ENCODE results near the gene CMYA5.

Gene CMYA5

DNA sequence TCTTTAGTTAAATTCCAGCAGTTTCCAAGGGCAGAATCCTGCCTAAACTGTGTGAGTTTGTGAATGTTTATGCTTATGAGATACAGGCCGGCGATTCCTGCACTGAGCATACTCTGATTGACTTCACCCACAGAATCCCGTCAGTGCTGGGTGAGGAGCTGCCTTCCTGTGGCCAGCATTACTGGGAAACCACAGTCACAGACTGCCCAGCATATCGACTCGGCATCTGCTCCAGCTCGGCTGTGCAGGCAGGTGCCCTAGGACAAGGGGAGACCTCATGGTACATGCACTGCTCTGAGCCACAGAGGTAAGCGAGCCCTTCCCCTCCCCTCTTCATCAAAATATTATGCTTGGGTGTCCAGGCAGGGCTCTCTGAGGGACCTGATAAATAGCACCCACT, 103.7 kb downstream of the CMYA5 start:
- no peak for DNase-seq (ENCODE audit: low read depth in 1 of 2, low spot score in 1 of 2)

DNA sequence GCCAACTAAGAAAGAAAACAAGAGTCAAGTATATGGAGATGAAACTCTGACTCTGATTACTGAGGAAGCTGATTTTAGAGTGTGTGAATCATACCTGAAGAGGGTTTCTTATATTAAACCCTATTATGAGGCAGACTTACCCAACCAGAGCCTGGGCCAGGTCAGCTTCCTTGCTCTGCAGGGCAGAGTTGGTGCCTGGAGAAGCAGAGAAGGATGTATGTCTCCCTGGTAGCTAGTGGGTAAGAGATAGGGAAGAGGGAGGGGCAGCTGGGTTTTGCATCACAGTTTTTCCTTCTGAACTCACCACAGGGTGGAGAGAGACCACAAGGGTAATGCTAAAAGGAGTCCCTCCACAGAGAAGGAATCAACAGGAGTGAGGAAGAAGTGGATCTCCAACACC, 104.1 kb downstream of the CMYA5 start:
- no peak for DNase-seq (ENCODE audit: low read depth in 1 of 2, low spot score in 1 of 2)

DNA sequence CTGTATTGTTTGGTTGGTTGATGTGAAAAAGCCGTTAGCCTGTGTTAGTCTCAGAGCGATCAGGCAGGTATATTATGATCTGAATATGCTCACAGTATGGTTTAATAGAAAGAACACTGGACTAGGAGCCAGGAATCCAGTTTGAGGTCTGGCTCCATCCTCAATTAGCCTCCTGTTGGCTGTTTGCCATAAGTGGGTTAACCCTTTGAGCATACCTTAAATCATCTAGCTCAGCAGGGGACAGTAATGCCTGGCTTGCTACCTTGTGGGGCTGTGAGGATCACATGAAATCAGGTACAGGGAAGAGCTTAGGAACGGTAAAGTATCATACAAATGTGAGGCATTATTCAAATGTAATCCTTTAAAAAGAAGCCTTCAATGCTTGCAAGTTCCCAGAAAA, 104.7 kb downstream of the CMYA5 start:
- DNase-seq (ENCODE audit: low read depth in 1 of 2, low spot score in 1 of 2) = no peak

DNA sequence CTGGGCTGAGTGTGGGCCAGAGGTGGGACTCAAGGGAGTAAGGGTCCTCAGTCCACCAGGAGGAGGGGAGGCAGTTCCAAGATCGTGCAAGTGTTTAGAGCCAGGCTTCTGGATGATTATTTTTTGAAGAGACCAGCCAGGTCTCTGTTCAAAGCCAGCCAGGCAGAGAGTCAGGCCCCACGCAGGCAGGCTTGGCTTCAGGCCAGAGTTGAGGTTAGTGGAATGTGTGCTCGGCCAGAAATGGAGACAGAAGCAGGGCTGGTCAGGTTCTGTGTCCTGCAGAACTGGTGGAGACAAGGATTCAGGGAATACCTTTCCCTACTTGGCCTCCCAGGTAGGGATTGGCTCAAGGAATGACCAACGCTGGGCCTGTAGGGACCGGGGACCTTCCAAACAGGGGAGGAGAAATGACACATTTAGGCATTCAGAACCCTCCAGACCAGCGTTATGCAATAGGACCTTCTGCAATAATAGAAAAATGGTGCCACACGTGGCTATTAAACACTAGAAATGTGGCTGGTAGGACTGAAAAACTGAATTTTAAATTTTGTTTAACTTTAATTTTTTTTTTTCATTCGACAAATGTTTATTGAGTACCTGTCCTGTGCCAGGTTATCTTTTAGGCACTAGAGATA, 106.2 kb downstream of the CMYA5 start:
- DNase-seq (ENCODE audit: low read depth in 1 of 2, low spot score in 1 of 2) = no peak

DNA sequence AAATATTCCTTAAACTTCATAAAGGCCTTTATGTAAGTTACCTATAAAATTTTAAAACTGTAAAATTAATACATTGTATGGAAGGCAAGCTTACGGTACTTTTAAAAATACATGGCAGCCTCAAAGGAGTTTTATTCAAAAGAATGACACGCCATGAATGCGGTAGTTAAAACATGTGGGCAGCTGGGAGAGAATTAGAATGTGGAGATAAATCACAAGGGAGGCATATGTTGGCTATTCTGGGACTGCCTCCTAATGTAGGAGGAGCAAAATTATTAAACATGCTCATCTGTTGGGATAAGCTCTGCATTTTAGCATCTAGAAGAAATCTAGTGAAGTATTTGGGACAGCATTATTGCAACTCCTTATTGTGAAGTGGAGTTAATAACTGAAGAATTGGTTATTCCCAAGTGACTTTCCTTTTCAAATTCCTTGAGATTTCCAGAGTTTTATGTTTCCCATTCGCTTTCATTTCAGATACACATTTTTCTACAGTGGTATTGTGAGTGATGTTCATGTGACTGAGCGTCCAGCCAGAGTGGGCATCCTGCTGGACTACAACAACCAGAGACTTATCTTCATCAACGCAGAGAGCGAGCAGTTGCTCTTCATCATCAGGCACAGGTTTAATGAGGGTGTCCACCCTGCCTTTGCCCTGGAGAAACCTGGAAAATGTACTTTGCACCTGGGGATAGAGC, 109.4 kb downstream of the CMYA5 start:
- DNase-seq (ENCODE audit: low read depth in 1 of 2, low spot score in 1 of 2) = no peak

DNA sequence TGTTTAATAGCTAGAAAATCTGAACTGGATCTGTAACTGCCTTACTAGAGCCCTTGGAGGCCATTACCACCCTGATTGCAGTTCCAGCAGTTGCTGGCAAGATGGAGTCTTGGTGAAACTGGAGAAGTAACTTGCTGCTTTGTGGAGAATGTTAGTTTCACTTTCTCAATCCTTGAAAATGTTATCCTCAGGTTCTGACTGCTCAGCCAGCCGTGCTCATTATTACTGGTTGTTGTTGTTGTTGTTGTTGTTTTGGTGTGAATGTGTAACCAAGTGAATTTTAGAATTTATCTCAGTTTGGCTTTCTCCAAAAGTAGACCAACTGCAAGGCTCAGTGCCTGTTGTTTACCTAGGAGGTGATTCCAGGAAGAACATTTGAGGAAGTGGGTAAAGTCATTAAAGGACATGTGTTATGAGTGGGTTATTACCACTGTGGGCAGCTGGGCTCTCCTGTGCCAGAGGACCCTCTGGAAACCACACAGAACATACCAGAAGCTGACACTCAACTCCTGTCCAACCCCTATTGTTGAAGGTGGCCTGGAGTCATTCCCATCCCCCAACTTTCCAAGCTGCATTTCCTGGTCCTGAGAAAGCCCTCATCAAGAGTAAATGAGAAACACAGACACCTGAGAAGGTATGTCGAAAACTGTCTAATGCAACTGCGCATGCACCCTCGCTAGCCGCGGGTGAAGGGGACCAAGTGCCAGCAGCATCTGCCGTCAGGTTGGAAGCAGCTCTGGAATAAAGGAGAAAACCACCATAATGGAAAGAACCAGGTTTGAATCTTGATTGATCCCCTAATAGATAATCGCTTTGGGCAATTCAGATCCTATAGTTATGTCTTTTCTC, 111.6 kb downstream of the CMYA5 start:
- DNase-seq (ENCODE audit: low read depth in 1 of 2, low spot score in 1 of 2) = no peak

DNA sequence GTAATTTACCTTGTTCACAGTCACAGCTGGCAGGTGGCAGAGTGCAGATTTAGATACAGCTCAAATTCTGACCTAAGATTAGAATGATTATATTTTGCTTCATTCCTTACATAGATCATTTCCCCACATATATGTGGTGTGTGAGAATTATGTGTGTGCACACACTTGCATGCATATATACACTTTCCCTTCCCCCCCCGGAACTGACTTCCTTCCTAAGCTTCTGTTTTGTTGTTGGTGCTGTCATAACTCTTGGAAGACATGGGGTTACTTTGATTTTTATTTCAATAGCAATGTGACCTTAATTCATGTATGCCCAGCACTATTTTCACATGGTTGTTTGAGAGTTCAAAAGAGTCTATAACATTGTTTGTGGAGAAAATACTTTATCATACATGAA, 112.8 kb downstream of the CMYA5 start:
- DNase-seq (ENCODE audit: low read depth in 1 of 2, low spot score in 1 of 2) = no peak

DNA sequence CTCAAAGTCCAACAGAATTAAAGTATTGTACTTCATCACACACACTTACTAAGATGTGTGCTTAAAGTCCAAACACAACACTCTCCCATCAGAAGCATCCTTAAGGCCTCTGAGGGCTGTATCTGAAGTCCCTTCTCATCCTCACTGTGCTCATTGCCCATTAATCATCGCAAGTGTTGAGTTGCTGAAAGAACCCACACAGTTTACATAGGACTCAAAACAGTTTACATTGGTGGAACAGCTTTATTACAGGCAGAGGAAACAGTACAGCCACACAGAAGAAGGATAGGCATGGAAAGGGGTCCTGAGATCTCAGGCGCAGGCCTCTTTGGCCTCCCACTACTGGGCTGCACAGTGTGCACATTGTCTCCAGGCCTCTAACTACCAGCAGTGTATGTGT, 113.4 kb downstream of the CMYA5 start:
- DNase-seq (ENCODE audit: low read depth in 1 of 2, low spot score in 1 of 2) = no peak

DNA sequence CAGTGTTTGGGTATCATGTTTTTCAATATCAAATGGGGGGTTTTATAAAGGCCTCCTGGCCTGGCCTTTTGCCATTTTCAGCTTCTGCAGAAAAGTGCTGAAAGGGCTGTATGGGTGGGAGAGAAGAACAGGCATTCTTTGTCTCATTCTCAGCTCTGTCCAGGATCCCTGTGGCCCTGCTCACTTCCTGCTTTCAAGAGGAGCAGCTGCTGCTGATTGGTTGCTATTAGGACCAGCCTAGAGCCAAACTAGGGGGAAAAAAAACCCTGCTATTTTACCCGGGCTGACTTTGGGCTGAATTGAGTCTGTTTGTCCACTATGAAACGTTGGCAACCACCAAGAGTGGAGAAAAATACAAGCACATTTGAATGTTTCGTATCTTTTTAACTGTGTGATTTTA, 117.1 kb downstream of the CMYA5 start:
- no peak for DNase-seq (ENCODE audit: low read depth in 1 of 2, low spot score in 1 of 2)

DNA sequence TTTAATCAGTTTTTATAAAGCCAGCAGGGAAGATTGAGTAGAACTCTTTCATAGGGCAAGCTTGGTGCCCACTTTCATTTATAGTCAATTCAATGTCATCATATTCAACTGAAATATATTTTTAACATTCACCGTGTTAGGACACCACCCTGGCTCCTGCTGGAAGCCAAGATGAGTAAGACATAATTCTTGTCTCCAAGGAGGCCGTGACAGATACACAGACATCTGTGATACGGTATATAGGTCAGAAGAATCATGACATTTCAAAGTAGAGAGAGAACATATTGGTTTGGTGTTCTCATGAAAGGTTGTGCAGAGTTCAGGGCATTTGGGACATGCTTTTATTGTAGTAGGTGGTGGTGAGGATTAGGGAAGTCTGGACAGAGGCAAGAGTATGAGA, 120.1 kb downstream of the CMYA5 start:
- DNase-seq (ENCODE audit: low read depth in 1 of 2, low spot score in 1 of 2) = no peak

DNA sequence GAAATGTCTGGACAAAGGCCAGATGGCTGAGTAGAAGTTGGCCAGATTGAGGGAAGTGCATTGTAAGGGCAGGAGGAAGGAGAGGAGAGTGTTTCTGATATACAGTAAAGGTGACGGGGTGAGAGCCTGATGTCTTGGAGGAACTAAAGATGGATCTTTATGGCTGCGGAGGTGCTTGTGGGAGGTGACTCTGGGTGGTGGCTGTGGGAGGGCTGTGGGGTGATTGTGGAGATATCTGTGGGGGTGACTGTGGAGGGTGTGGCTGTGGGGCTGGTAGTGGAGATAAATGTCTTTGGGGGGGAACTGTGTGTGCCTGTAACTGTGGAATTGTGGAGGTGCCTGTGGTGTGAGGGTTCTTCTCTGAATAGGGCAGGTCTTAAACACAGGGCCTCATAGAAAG, 121.4 kb downstream of the CMYA5 start:
- no peak for DNase-seq (ENCODE audit: low read depth in 1 of 2, low spot score in 1 of 2)

DNA sequence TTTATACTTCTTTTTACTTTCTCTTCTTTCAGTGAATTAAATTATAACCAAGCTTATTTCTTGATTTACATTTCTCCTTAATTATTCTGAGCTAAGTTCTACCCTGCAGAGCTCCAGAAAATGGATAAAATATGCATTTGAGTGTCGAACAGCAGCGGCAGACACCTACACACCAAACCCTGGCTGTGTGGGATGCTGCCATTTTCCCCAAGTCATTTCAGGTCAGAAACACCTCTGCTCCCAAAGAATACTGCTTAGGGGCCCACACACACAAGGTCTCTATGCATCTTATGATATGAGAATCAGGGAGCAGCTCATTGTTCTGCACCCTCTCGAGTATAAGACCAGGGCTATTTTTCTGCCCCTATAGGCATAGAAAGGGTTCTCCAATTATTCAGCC, 122.3 kb downstream of the CMYA5 start:
- no peak for DNase-seq (ENCODE audit: low read depth in 1 of 2, low spot score in 1 of 2)

DNA sequence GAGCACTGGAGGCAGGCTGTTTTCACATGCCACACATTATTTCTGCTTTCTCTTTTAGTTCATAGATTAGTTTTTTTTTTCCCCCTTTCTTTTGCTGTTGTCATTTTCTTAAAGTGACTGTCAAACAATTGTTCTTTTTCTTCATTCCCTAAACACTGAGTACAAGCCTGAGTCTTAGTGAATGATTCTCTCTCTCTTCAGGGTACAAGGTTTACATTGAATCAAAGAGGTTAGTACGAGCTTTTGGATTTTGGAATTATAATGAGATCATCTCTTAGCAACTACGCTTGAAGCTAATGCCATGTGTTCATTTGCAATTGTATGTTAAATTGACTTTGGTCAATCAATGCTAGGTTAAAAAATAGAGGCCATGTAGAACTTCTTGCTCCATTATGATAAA, 125.1 kb downstream of the CMYA5 start:
- DNase-seq (ENCODE audit: low read depth in 1 of 2, low spot score in 1 of 2) = no peak

DNA sequence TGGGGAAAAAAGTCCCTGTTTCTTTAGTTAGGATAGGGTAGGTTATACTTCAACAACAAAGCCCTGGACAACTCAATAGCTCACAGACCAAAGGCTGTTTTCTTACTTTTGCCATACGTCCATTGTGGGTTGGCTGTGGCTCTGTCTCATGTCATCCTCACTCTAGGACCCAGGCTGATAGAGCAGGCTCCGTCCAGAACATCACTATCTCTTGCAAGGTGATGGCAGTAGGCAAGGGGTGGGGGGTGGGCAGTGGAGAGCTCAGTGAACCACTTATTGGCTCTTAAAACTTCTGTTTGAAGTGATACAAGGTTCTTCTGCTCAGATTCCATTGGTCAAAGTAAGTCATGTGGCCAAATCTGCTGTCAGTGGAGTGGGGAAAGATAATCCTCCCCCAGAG, 126.4 kb downstream of the CMYA5 start:
- DNase-seq (ENCODE audit: low read depth in 1 of 2, low spot score in 1 of 2) = no peak

DNA sequence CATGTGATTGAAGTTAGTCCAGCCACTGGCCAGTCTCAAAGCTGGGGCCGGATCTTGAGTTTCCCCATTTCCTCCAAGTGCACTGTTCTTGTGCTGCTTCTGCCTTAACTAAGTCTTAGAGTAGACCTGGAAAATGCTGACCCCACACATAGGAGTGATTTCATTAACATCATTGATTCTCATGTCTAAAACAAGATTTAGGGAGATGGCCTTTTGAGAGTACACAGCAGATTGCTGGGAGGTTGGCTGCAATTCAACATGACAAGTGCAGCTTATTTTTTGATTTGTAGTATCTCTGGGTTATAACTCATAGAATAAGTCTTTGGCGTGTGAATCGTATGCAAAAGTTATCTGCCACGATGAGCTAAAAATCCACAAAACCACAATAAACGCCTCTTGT, 131.0 kb downstream of the CMYA5 start:
- DNase-seq (ENCODE audit: low read depth in 1 of 2, low spot score in 1 of 2) = no peak

DNA sequence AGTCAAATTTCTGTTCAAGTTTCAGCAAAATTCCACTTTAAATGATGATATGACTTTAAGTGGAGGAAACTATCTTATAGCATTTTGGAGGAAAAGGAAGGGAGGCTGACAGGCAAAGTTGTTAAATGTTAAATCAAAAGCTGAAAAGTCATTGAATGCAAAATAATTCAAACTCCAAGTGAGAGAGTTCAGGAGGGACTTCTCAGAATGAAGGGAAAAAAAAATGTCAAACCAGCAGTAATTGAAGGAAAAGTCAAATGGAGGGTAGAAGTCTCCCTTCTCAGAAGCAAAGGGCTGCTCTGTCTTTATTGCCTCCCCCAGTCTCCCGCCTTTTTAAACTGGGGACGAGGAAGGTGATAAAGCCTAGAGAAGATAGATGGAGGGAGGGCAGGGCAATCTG, 134.8 kb downstream of the CMYA5 start:
- DNase-seq (ENCODE audit: low read depth in 1 of 2, low spot score in 1 of 2) = no peak

DNA sequence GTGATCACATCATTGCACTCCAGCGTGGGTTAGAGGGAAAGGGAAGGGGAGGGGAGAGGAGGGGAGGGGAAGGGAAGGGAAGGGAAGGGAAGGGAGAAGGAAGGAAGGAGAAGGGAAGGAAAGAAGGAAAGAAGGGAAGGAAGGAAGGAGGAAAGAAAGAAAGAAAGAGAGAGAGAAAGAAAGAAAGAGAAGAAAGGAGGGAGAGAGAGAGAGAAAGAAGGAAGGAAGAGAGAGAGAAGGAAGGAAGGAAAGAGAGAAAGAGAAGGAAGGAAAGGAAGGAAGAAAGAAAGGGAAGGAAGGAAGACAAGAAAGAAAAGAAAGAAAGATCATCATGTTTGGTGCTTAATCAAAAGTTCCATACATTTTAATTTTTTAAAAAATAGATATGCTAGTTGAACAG, 136.2 kb downstream of the CMYA5 start:
- DNase-seq (ENCODE audit: low read depth in 1 of 2, low spot score in 1 of 2) = no peak

DNA sequence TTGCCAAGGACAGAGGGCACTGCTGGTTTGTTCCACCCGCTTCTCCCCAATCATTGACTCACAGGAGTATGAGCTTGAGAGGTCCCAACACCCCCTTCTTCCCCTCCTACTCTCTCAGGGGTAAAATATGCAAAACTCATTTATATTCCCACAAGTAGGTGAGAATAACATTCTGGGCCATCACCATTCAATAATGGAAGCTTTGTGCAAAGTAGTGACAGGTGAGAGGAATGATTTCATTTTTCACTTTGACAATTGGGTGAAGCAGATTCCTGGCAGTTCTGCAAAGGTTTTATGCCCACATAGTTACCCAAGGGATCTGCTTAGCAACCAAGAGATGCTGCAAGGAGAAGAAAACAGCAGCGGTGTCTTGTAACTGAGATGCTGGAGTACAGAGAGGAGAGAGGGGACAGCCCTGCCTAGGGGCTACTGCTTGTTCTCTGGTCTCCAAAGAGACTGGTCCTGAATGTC, 137.6 kb downstream of the CMYA5 start:
- DNase-seq (ENCODE audit: low read depth in 1 of 2, low spot score in 1 of 2) = no peak

DNA sequence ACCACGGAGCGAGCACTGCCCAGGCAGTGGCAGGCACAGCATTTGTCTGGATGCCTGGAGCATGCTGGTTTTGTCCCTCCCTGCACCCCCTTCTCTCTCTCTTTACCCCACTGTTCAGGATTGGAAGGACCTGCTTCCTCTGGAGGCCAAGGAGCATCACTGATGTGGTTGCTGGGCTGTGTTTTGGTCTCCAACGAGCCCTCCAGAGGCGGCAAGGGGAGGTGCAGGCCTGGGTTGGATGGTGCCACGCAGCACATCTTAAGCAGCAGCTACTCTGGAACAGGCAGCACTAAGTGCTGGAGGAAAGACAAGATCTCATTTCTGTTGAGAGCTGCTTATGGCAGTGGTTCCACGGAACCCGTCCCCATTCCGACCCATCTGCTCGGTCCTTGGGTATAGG, 139.6 kb downstream of the CMYA5 start:
- no peak for DNase-seq (ENCODE audit: low read depth in 1 of 2, low spot score in 1 of 2)

DNA sequence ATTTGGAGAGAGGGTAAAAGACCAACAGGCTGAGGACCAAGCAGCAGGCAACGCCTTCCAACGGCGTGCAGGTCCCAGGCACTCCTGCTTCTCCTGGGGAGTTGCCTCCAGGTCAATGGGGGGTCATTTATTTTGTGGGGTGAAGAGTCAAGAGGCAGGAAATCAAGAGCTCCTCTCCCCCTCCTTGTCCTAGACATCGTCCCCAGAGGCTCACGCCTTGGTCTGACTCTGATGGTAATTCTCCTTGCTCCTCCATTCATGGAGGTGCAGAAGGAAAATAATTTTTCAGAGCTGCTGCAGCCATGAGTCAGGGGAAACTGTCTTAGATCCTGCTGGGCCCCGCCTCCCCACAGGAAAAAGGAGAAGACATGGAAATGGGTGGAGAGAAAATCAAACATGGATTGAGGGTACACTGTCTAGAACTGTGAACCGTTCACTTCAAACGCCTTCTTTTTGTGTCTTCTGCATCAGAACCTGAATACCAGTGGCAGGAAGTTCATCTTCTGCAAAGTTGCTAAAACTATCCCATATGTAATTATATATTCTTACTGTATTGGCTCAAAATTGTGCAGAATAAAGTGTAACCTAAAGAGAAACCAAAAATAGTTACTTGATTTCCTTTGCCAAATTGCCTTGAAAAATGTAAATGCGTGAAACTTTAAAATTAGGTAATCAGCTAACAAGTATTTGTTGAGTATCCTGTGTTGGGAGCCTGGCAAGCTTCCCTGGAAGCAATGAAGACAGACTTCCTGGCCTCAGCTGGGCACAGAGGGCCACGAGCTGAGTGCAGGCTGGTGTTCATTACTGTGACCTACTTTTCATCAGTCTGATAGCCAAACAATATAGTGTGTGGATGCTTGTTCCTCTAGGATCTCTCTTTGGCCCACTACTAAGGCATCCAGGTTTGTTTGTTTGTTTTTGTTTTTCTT, 142.0 kb downstream of the CMYA5 start:
- DNase-seq (ENCODE audit: low read depth in 1 of 2, low spot score in 1 of 2) = no peak

DNA sequence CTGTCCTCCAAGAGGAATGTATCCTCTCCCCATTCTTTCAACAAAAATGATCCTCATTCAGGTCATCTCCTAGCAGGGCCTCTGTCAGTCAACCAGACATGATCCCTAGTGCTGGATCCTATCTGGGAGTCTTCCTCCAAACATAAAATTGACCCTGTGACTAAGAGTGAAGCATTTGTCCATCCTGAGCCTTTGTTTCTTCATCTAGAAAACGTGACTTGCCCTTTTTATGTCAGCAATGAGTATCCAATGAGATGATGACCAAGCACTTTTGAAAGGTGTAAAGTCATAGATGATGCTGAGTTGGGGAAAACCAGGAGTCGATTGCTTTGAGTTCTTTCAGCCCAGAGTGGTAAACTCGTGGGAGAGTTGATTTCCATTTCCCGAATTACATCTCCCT, 143.3 kb downstream of the CMYA5 start:
- DNase-seq (ENCODE audit: low read depth in 1 of 2, low spot score in 1 of 2) = no peak
